ENCODE results near the gene NPTXR. TPM values are rescaled to one million over a fixed set of nuclear protein-coding genes. Genes with fewer than 3 reads are reported as not detected.

NPTXR gene
- total and polyA plus RNA-seq, 2 of the 4 experiments (the other 2 are of a cell fraction) = 0.36 to 2.2 TPM

DNA sequence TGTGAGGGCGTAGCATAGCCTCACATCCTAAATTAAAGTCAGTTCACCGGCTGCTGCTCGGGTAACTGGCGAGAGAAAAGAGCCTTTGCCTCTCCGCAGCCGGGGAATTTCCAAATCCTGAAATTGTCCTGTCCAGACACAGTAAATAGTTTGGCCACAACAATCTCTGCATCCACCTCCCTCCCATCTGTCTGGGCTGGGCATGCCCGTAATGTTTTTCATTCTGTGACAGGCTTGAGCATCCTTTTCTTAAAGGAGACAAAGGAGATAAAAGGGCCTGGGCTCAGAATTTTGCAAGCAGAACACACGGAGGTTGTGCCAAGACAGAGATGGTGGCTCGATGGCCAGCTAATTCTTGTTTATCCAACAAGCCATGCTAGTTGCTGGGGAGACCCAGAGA lies 47.4 kb upstream of the NPTXR start:
- no peak overlapping the region for H2BK15ac ChIP-seq (ENCODE audit: low read depth, low read length)
- H3K9ac ChIP-seq (ENCODE audit: low read depth, low read length) = no peak overlapping the region
- ChIA-PET CTCF (no interaction called here), POLR2A (ENCODE audit: unreplicated experiment) (no interaction called here)
- H3K27ac ChIP-seq (ENCODE audit: insufficient read depth, low read length) = no peak overlapping the region
- no peak overlapping the region for H4K8ac ChIP-seq (ENCODE audit: low read depth in 2 of 2, low read length in 2 of 2)
- ATAC-seq (ENCODE audit: low read depth) = no peak
- no peak overlapping the region for H3K18ac ChIP-seq (ENCODE audit: low read depth, low read length)
- no TSS peak for BruUV-seq (replicated peaks)
- peaks cover 11% of the 10 kb centered on the region for H3K27me3 ChIP-seq (ENCODE audit: control insufficient read depth, insufficient read depth, low read length)
- H3K4me3 ChIP-seq (ENCODE audit: insufficient read depth, low read depth, low read length) = no peak overlapping the region
- in situ Hi-C loops (cut with MboI; ENCODE audit: low sequenced_read_pairs) (no loop called here), dilution Hi-C loops (cut with HindIII; ENCODE audit: low sequenced_read_pairs, unreplicated experiment) (no loop called here), intact Hi-C loops (cut with micrococcal nuclease) (no loop called here)
- no peak overlapping the region for H3K4me2 ChIP-seq (ENCODE audit: low read depth, low read length)
- H3K23ac ChIP-seq (ENCODE audit: low read depth, low read length) = no peak overlapping the region
- H3K4ac ChIP-seq (ENCODE audit: low read depth, low read length) = no peak overlapping the region
- no peaks in the 10 kb centered on the region for H3K9me3 ChIP-seq (ENCODE audit: control insufficient read depth, insufficient read depth, low read length)
- H3K36me3 ChIP-seq (ENCODE audit: control insufficient read depth, insufficient read depth, low read length) = no peaks in the 10 kb centered on the region
- H3K14ac ChIP-seq (replicated peaks; ENCODE audit: low read depth, low read length) = no peak overlapping the region
- no peak overlapping the region for H2AK9ac ChIP-seq (replicated peaks; ENCODE audit: low read depth, low read length, poor library complexity)
- no peak for TF ChIP-seq MAFK (IDR thresholded peaks at IDR 0.05; ENCODE audit: low read depth, low read length)
- TF ChIP-seq MXI1 (IDR thresholded peaks at IDR 0.05; ENCODE audit: borderline replicate concordance, low read depth, low read length) = no peak
- TF ChIP-seq CEBPB (IDR thresholded peaks at IDR 0.05; ENCODE audit: low read depth, low read length) = no peak
- TF ChIP-seq, protein P1, sequence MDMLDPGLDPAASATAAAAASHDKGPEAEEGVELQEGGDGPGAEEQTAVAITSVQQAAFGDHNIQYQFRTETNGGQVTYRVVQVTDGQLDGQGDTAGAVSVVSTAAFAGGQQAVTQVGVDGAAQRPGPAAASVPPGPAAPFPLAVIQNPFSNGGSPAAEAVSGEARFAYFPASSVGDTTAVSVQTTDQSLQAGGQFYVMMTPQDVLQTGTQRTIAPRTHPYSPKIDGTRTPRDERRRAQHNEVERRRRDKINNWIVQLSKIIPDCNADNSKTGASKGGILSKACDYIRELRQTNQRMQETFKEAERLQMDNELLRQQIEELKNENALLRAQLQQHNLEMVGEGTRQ (IDR thresholded peaks at IDR 0.05; ENCODE audit: low read depth, low read length) = no peak
- no peak for TF ChIP-seq FOS (IDR thresholded peaks at IDR 0.05; ENCODE audit: low read depth, low read length)
- no peak overlapping the region for H2AFZ ChIP-seq (replicated peaks; ENCODE audit: low read length, poor library complexity)
- H3K9me1 ChIP-seq (ENCODE audit: insufficient read depth, low read length) = no peaks in the 10 kb centered on the region
- H2BK5ac ChIP-seq (ENCODE audit: low read depth, low read length, poor library complexity, severe bottlenecking) = no peak overlapping the region
- H3K4me1 ChIP-seq (ENCODE audit: control insufficient read depth, insufficient read depth, low read length) = no peaks in the 10 kb centered on the region
- no peak overlapping the region for H4K91ac ChIP-seq (ENCODE audit: insufficient read depth, low read depth, low read length)
- WGBS, 2 experiments (ENCODE audit: extremely low coverage in 2 of 2, insufficient read length in 1 of 2) = 20% methylated on average over 1 of the region's 9 CpGs; no CpG with 5 or more reads in 1 of the 2 experiments
- no peaks in the 10 kb centered on the region for H3K79me1 ChIP-seq (ENCODE audit: low read depth in 1 of 2, low read length in 2 of 2)
- no peak overlapping the region for H2BK20ac ChIP-seq (ENCODE audit: low read depth, low read length)
- no peak overlapping the region for H4K5ac ChIP-seq (ENCODE audit: low read depth, low read length)
- H4K20me1 ChIP-seq (ENCODE audit: insufficient read depth, low read length) = no peaks in the 10 kb centered on the region
- H3K56ac ChIP-seq (ENCODE audit: extremely low read depth, insufficient read depth, low read length) = no peak overlapping the region
- H2BK120ac ChIP-seq (ENCODE audit: low read depth, low read length) = no peak overlapping the region
- no peak for DNase-seq
- H2AK5ac ChIP-seq (ENCODE audit: low read depth, low read length) = no peak overlapping the region

Data from IMR-90 (cell line).